ENCODE measurements around the gene IGFLR1. TPM values are rescaled to one million over a fixed set of nuclear protein-coding genes. Genes with fewer than 3 reads are reported as not detected.

The IGFLR1 gene
- total and polyA plus RNA-seq, 11 donors, result 0.74 to 25.2 (median 3.6) TPM

- ATAC-seq, result no peak
- Histone ChIP-seq H3K36me3 (peaks cover 0 to 42% (median 36%) of the 10 kb centered on the region in 9 donors), H3K27me3 (no peaks in the 10 kb centered on the region), H3K27ac (peak overlapping the region in 11 of 12 donors; percentile 60 to 95 (median 74)), H3K9me3 (no peaks in the 10 kb centered on the region), H3K4me1 (peaks cover 10 to 56% (median 26%) of the 10 kb centered on the region in 12 donors), H3K4me3 (peak overlapping the region; percentile 20 to 80 (median 64))
- WGBS, 4 donors, result 6 to 12% (median 7%) methylated on average over 9 to 12 of the region's 12 CpGs
- intact Hi-C loops (cut with DNase I), result loop anchor here in 4 of 10 donors (5.0 to 10.0 kb wide), 3 partner anchors 191 to 314 kb away; partner anchors contain the start of genes LRFN3 (in 2 of the 4), THAP8 (in 1 of the 4) and WDR62 (in 1 of the 4)
- TF ChIP-seq POLR2A (IDR thresholded peaks at IDR 0.05) (no peak), CTCF (IDR thresholded peaks at IDR 0.05) (no peak)
- no peak for DNase-seq
Measured at GRCh38 chr19:35741203-35741515, 1.1 kb downstream of the IGFLR1 start.

- H3K27me3 ChIP-seq, result no peaks in the 10 kb centered on the region
- peak overlapping the region; percentile 20 to 80 (median 64) for H3K4me3 ChIP-seq
- WGBS, 4 donors, result 0 to 1% (median 0%) methylated on average over 51 to 63 of the region's 63 CpGs
- H3K27ac ChIP-seq, result peak overlapping the region in 11 of 12 donors; percentile 60 to 95 (median 74)
- intact Hi-C loops (cut with DNase I), result loop anchor here in 4 of 10 donors (1.0 to 10.0 kb wide), 4 partner anchors 17 to 314 kb away; partner anchors contain the start of genes LRFN3 (in 2 of the 4), HSPB6 (in 1 of the 4), THAP8 (in 1 of the 4) and WDR62 (in 1 of the 4)
- DNase-seq (peak; percentile 97 to 99 (median 99)), ATAC-seq (peak; percentile 83 to 89 (median 86))
- TF ChIP-seq POLR2A (IDR thresholded peaks at IDR 0.05) (peak in 1 of 2 donors; percentile 33), CTCF (IDR thresholded peaks at IDR 0.05) (peak in 3 of 12 donors; percentile 10 to 31 (median 24))
- H3K4me1 ChIP-seq, result peaks cover 7 to 52% (median 23%) of the 10 kb centered on the region in 12 donors
- H3K36me3 ChIP-seq, result peaks cover 0 to 45% (median 40%) of the 10 kb centered on the region in 9 donors
- H3K9me3 ChIP-seq, result no peaks in the 10 kb centered on the region
Measured at GRCh38 chr19:35740423-35741202, 1.6 kb downstream of the IGFLR1 start.

- H3K9me3 ChIP-seq, result no peaks in the 10 kb centered on the region
- intact Hi-C loops (cut with DNase I), result loop anchor here in 4 of 10 donors (1.0 to 10.0 kb wide), 4 partner anchors 17 to 315 kb away; partner anchors contain the start of genes LRFN3 (in 2 of the 4), HSPB6 (in 1 of the 4), THAP8 (in 1 of the 4) and WDR62 (in 1 of the 4)
- 1 to 4% (median 3%) methylated on average over 16 of the region's 16 CpGs for WGBS, 4 donors
- H3K4me3 ChIP-seq, result peak overlapping the region; percentile 20 to 80 (median 64)
- H3K27ac ChIP-seq, result peak overlapping the region in 11 of 12 donors; percentile 38 to 89 (median 64)
- no peaks in the 10 kb centered on the region for H3K27me3 ChIP-seq
- TF ChIP-seq POLR2A (IDR thresholded peaks at IDR 0.05) (no peak), CTCF (IDR thresholded peaks at IDR 0.05) (peak in 1 of 12 donors; percentile 3)
- ATAC-seq (no peak), DNase-seq (no peak)
- H3K36me3 ChIP-seq, result peaks cover 0 to 50% (median 45%) of the 10 kb centered on the region in 9 donors
- H3K4me1 ChIP-seq, result peaks cover 7 to 52% (median 23%) of the 10 kb centered on the region in 12 donors
Measured at GRCh38 chr19:35740108-35740422, 2.2 kb downstream of the IGFLR1 start.
